GM18517 (cell line): ENCODE measurements around the gene EGR1.

Experiments
- ATAC-seq: cut with Tn5 transposase; IDR thresholded peaks from one replicate; pipeline ENCODE4 v1.9.1; 2021; ENCODE audit warnings: mild to moderate bottlenecking, moderate library complexity; ENCODE audit not compliant: unreplicated experiment

EGR1 gene

DNA sequence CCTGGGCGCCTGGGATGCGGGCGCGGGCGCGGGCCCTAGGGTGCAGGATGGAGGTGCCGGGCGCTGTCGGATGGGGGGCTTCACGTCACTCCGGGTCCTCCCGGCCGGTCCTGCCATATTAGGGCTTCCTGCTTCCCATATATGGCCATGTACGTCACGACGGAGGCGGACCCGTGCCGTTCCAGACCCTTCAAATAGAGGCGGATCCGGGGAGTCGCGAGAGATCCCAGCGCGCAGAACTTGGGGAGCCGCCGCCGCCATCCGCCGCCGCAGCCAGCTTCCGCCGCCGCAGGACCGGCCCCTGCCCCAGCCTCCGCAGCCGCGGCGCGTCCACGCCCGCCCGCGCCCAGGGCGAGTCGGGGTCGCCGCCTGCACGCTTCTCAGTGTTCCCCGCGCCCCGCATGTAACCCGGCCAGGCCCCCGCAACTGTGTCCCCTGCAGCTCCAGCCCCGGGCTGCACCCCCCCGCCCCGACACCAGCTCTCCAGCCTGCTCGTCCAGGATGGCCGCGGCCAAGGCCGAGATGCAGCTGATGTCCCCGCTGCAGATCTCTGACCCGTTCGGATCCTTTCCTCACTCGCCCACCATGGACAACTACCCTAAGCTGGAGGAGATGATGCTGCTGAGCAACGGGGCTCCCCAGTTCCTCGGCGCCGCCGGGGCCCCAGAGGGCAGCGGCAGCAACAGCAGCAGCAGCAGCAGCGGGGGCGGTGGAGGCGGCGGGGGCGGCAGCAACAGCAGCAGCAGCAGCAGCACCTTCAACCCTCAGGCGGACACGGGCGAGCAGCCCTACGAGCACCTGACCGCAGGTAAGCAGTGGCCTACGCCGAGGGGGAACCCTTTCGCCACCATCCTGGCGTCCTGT, at the start of gene EGR1:
EGR1 (plus strand) TSS at position 219 of the 864 bp plus-strand sequence; CDS start at position 502, 283 bp downstream.
- peak; percentile 48 for ATAC-seq

DNA sequence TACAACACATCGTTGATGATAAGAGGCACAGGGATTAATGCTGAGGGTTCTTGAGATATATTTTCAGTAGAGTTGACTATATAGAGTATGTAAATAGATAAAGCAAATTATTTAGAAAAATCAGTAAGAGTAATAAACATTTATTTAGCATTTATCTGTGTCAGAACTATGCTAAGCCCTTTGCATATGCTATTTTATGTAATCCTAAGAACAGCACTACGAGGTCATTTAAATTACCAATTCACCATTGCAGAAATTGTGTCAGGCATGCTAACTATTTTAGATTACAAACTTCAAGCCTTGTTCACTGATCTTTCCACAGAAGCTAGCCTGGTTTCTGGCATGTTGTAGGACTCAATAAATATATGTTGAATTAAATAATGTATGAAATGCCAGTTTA, 46.8 kb upstream of the EGR1 start:
- ATAC-seq, result no peak

DNA sequence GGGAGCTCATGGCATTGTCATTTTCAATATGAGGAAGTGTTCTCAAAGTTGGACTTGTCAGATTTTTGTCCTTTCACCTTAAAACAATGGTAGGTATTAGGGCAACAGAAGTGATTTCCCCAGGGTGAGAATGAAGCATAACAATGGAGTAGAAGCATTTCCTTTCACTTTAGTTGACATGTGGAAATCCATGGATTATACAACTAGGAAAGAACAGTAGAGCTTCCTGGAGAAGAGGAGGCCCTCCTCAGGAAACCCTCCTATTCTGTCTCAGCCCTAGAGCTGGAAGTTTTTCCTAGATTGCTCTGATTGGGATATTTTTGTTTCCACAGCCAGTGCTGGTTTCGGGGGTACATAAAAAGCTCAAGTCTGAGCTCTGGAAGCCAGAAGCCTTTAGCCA, 40.2 kb upstream of the EGR1 start:
- no peak for ATAC-seq

DNA sequence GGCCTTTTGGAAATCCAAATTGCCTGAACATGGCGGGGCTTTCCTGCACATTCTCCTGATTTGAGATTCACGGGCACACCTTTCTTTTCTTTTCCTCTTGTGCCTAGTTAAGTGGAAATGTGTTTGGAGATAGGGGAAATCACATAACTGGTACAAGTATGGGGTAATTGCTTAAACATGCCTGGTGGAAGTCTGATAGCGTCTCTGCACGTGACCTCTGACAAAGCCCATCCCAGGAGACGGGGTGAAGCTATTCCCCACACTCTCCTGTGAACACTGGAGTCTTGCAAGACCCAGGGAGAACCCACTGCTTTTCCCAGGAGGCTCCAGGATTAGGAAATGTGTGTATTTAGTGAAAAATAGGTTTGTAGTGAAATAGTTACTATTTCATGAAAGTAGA, 29.3 kb upstream of the EGR1 start:
- ATAC-seq, result no peak

DNA sequence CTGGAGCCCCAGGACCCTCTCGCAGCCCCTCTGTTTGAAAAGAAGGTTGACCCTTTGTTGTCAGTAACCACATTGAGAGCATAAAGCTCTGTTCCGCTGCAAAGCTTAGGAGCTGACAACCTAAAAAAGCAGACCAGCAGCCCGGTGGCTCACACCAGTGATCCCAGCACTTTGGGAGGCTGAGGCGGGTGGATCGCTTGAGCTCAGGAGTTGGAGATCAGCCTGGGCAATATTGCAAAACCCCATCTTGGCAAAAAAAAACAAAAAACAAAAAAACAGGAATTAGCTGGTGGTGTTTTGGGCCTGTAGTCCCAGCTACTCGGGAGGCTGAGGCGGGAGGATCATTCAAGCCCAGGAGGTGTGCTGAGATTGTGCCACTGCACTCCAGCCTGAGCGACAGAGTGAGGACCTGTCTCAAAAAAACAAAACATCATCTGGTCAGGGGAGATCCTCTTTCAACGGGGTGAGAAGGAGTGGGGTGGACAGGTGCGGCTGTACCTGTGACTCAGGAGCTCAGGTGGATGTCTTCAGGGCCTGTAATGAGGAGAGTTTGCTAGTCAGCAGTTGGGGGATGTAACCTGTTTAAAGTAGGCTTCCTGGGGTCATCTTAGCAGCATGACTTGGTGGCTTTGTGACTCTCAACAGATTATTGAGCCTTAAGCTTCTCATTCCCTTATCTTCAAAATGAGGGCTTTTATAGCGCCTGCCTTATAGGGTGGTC, 27.1 kb upstream of the EGR1 start:
- ATAC-seq, result no peak

DNA sequence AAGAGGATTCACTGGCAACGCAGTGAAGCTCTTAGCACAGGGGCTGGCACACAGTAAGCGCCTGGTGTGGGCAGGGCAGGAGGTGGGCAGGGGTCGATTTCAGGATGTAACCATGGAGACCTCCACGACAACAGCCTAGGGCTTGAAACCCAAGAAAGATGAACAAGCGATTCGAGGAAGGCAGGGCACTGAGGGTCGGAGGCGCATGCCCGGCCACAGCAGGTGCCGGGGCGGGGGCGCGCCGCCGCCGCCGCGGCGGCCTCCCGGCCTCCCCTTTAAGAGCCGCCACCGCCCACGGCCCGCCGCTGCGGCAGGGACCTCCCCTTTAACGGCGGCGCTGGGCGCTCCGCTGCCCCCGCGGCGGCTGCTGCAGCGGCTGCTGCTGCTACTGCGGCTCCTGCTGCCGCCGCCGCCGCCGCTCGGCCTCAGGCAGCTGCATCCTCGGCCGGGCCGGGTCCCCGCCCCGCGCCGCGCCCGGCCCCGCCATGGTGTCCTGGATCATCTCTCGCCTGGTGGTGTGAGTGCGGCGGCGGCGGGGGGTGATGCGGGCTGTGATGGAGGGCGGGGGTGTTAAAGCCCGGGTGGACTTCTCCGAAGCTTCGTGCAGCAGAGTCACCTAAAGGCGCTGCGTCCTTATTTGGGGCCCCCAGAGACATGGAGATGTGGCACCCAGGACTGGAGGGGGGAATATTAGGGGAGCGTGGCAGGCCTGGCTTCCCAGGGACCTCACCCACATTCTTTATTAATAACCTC, 26.4 kb upstream of the EGR1 start, which contains the start of gene REEP2:
REEP2 (plus strand) TSS at position 334 of the 753 bp plus-strand sequence; CDS start at position 486, 152 bp downstream.
- ATAC-seq, result no peak

DNA sequence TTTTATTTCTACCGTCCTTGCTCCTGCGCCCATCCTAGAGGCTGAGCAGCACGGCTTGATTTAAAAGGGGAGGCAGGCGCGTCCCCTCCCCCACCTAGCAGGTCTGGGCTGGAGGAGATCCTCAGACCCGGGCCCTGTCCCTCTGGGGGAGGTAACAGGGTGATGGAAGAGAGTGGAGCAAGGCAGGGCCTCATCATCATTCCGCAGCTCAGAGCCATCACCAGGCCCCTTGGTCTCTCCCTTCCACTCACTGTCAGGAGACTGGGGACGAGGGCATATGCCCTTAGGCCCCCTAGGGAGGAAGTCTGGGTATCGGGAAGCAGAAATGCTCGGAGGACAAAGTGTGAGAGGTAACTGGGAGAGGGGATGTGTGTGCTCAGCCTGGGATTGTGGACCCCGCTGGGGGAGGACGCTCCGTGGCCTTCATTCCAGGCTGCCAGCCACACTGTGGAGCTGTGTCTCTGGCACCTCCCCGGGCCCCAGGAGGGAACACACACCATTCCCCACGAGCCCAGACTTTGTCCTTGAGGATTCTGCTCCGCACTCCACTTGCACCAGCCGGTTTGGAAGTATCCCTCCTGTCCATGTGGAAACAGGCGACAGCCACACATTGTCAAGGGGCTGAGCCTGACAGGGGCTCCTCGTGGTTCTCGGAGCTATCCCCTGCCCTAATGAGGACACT, 25.7 kb upstream of the EGR1 start:
- ATAC-seq, result no peak

DNA sequence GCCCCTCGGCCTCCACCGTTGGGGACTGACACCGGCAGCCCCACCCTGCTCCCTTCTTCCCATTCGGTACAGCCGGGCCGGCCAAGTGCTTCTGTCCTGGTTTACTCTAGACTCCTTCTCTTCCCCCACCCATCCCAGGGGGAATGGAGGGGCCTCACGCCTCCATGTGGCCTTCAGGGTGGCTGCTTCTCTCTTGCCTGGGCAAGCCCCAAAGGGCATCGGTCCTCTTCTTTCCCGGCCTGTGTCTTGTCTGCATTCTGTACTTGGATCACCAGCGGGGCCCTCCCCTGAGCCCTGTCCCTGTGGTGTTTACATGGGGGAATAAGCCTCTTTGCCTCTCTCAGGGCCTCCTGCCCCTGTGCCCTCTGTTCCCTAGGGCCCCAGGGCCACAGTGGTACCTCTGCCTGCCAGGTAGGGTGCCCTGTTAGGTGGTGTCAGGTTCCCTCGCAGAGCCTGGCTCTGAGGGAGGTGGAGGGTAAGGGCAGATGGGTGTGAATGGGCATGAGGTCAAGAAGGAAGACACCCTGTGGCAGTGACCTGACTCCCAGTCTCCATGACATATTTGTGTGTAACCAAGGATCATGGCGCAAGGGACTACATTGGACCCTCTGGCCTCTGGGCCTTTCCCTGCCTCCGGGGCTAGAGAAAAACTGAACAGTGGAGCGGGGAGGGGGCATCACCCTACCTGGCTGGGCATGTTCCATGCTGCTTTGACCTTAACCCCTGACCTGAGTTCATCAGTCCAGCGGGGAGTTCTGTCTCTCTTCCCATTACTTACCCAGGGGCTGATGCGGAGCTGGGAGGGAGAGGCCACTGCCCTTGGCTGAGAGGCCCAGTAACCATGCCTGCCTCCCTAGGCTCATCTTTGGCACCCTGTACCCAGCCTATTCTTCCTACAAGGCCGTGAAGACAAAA, 24.9 kb upstream of the EGR1 start:
- ATAC-seq, result no peak

DNA sequence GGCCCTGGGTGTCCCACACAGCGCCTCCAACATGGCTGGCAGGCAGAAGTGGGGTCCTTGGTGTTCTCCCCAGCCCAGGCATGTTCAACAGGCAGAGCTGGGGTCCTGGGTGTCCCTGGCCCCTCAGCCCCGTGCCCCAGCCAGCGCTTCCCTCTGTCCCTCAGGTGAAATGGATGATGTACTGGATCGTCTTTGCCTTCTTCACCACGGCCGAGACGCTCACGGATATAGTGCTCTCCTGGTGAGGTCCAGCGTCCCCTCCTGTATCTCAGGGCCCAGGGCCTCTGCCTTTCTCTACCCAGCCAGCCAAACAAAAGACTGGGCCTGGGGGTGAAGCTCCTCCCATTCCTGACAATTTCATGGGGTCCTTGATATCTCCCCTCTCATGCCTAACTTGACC, 24.1 kb upstream of the EGR1 start:
- ATAC-seq, result no peak

DNA sequence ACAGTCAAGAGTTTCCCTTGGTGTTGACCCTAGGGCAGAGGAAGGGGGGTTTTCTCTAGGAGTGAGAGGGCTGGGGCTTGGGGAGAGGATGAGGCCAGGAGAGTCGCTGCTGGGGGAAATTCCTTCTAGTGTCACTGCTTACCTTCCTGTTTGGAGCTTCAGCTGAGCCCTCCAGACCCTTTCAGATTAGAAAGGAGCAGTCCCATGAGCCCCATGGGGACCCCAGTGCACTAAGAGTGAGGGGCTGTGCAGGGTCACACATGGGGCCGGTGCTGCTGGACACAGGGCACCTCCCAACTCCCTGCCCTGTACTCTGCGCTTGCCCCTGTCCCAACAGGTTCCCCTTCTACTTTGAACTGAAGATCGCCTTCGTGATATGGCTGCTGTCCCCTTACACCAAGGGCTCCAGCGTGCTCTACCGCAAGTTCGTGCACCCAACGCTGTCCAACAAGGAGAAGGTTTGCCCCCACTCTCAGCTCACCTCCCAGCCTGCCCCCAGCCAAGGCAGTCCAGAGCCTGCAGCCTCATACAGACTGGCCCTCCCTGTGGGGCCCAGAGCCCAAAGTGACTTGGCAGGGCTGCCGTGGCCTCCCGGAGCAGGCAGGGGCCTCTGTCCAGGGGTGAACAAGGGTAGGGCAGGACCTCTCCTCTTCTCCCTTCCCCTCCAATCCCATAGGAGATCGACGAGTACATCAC, 21.1 kb upstream of the EGR1 start:
- ATAC-seq, result no peak

DNA sequence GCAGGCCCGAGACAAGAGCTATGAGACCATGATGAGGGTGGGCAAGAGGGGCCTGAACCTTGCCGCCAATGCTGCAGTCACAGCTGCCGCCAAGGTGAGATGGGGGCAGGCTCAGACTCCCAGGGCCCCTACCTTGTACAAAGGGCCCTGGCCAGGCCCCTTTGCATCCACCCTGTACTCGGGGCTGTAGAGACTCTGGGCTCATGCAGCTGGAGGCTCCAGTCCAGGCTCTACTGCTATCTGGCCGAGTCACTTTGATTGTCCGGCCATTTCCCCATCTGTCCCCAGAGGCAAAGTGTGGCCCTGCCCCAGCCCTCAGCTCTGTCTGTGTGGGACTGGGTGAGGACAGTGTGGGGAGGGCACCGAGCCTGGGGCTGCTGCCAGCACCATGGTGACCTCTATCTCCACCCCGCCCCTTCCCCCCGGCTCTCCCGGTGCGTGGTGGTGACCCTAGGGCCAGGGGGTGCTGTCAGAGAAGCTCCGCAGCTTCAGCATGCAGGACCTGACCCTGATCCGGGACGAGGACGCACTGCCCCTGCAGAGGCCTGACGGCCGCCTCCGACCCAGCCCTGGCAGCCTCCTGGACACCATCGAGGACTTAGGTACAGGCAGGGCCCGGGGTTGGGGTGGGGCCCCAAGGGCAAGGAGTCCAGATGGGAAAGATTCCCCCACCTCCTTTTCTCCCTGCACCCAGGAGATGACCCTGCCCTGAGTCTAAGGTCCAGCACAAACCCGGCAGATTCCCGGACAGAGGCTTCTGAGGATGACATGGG, 20.3 kb upstream of the EGR1 start:
- no peak for ATAC-seq

DNA sequence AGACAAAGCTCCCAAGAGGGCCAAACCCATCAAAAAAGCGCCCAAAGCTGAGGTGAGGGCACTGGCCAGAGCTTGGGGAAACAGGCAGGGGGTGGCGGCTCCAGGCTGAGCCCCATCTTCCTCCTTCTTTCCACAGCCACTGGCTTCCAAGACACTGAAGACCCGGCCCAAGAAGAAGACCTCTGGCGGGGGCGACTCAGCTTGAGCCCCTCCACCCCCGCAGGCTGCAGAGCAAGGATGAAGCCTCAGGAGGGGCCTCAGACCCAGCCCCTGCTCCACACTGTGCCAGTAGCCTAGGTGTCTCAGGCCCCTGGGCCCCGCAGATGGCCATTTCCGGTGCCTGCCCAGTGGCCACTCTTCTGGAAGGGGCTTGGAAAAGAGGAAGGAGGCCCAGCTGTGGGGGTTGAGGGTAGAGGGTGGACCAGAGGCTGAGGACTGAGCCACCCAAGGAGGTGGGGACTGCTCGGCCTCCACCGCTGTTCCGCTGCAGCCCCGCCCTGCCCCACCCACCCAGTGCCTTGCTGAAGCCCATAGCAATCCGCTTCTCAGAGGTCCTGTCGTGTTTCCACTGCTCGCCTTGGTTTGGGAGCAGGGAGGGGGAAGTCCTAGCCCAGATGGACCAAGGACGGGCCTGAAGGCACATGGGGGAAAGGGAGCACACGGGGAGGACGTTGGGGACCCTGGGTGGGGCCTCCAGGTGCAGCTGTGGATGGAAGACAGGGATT, 19.6 kb upstream of the EGR1 start:
- no peak for ATAC-seq

DNA sequence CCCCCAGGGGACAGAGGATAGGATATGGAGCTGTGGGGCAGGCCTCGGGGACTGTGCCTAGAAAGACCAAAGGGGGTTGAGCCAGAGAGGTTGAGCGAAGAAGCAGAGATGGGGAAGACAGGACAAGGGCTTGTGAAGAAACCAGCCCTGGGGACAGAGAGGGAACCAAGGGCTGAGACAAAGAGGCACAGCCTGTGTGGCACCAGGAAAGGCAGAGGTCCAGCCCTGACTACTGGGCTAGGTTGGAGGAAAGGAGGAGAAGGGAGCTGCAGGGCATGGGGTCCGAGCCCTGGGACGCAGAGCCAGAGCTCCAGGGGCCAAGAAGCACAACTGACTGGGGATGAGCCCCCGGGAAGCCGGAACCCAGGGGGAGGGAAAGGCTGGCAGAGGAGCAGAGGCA, 17.2 kb upstream of the EGR1 start:
- ATAC-seq, result no peak

DNA sequence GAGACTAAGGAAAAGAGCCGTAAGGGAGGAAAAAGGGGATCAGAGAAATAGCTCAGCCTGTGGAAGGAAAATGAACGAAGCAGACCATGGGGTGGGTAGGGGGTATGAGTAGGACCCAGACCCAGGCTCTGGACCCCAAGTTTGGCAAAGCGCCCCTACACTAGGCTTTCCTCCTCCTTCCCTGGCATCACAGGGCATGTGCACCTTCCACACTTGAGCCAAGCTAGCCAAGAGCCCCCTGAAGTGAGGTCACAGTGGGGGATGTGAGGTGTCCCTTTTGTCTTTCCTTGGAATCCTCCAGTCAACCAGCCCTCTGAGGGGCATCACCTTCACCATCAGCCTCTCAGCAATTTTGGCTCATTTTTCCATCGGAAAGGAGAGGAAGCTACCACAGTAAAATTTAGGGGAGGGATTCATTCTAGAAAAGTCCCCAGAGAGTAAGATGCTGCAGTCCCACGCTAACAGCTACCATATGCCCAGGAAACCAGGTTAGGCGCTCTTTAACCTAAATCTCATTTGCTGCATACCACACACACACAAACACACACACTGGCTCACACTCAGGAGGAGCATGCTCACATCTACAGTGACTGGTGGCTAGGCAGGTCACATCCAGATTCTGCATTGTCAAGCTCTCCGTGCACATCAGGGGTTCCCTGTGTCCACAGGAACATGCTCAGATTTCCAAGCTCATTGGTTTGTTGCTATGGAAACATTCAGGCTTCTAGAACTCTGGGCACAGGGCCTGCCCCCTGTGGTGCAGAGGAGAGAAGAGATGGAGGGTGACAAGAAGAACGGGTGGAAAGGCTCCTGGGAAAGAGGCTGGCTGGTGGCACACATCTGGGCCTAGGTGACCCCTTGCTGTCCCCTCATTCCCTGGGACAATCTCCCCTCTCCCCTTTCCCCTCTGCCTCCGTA, 16.5 kb upstream of the EGR1 start:
- ATAC-seq, result no peak

DNA sequence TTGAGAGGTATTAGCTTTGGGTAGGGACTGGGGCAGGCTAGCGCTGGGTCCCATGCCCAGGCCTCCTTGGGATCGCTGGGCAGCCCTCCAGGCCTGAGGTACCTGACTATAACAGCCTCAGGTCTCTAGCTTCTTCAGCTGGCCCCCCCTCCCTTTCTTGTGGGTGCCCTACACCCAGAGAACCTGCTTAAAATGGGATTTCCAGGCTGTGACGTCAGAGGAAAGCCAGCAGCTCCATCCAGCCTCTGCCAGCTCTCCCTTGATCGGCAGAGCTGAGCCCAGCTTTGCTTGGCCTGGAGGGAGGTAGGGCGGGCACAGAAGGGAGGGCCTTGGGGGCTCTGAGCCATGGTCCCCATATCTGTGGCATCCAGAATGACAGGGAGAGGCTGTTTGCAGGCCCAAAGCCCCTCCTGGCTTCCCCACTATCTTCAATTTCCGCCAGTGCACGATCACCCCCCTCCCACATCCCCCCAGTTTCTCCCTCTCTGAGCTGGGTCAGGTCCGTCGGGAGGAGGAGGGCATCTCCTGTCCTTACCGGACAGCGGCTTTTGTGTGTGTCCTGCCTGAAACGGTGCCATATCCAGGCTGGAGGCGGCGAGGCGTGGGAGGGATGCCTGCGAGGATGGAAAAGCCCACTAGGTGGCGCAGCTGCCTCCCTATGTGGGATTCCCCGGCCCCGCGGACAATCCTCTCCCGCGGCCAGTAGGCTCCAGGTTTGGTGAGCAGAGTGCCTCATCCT, 15.6 kb upstream of the EGR1 start:
- ATAC-seq, result peak; percentile 55

DNA sequence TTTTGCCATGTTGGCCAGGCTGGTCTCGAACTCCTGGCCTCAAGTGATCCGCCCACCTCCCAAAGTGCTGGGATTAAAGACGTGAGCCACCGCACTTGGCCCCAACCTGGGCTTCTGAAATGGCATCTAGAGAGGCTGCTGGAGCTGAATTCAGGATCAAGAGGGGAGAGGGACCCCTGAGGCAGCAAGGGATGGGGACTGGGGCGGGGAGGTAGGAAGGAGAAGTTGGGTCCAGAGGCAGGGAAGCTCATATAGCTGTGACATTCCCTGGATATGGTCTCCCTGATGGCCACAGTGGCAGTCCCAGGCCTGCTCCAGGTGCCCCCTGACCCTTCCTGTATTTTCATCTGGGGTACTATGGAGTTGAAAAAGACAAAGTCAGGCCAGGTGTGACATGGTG, 14.3 kb upstream of the EGR1 start:
- no peak for ATAC-seq
